GM21529 (cell line): ENCODE data around the gene PRSS57.
"Not testable (repeated sequence)": the region's sequence is repeated elsewhere in the genome, so short reads cannot be mapped to it uniquely, and the experiment has no call there.

Experiments
- ATAC-seq: cut with Tn5 transposase; IDR thresholded peaks from one replicate; pipeline ENCODE4 v1.9.1; 2021; ENCODE audit not compliant: unreplicated experiment

PRSS57 gene

DNA sequence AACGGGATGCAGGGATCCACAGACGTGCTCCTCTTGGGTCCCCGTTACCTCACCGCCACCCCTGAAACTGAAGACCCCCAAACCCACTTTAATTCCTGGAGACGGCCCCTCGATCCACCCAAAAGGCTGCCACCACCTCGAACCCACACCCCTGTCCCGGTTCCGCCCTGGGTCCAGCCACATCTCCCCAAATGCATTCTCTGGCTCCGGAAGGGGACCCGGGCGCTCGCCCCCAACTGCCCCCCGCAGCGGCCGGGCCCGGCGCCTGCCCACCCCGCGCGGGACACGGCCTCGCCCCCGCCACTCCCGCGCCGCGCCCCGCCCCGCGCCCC is 19.3 kb downstream of the PRSS57 start:
- no peak for ATAC-seq

GRCh38 chr19:674282-675151 is 20.7 kb downstream of the PRSS57 start:
- no peak for ATAC-seq

DNA sequence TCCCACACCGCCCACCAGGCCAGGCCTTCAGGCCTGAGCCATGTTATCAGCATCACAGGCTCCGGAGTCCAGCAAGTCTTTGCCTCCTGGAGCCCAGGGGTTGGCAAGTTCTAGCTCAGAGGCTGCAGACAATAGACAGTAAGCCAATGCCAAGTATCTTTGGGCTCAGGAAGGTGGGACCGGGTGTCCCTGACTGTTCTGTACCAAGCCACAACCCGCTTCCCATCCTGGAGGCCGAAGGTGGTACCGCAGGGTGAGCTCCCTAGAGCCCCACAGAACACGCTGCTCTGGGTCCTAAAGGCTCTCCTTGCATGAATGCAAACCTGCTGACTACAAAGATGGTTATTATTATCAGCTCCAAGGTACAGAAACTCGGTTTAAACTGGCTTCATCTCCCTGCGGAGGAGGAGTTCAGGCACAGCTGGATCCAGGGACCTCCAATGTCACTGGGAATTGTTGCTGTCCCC is 24.6 kb downstream of the PRSS57 start:
- no peak for ATAC-seq

DNA sequence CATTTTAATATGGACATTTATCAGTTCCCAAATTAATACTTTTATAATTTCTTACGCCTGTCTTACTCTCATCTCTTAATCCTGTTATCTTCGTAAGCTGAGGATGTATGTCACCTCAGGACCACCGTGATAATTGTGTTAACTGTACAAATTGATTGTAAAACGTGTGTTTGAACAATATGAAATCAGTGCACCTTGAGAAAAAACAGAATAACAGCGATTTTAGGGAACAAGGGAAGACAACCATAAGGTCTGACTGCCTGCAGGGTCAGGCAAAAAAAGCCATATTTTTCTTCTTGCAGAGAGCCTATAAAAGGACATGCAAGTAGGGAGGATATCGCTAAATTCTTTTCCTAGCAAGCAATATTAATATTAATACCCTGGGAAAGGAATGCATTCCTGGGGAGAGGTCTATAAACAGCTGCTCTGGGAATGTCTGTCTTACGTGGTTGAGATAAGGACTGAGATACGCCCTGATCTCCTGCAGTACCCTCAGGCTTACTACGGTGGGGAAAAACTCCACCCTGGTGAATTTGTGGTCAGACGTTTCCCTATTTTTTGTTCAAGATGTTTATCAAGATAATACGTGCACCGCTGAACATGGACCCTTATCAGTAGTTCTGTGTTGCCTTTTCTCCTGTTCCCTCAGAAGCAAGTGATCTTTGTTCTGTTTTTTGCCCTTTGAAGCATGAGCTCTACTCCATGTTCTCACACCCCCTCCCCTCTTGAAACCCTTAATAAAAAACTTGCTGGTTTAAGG is 26.4 kb downstream of the PRSS57 start:
- not testable (repeated sequence) for ATAC-seq

DNA sequence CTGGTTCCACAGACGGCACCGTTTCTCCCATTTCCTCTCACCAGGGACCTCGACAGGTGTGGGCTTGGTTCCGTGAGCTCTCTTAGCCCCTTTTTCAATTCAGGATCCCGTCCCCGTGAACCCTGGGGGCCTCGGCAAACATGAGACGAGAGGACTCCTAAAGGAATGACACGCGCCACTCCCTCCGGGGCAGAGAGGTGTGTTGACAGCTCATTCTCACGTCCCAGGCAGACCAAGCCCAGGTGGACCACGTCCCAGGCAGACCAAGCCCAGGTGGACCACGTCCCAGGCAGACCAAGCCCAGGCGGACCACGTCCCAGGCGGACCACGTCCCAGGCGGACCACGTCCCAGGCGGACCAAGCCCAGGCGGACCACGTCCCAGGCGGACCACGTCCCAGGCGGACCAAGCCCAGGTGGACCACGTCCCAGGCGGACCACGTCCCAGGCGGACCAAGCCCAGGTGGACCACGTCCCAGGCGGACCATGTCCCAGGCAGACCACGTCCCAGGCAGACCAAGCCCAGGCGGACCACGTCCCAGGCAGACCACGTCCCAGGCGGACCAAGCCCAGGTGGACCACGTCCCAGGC is 28.2 kb downstream of the PRSS57 start:
- ATAC-seq: not testable (repeated sequence)

- no peak for ATAC-seq
Measured at GRCh38 chr19:664913-665443, 30.3 kb downstream of the PRSS57 start.

DNA sequence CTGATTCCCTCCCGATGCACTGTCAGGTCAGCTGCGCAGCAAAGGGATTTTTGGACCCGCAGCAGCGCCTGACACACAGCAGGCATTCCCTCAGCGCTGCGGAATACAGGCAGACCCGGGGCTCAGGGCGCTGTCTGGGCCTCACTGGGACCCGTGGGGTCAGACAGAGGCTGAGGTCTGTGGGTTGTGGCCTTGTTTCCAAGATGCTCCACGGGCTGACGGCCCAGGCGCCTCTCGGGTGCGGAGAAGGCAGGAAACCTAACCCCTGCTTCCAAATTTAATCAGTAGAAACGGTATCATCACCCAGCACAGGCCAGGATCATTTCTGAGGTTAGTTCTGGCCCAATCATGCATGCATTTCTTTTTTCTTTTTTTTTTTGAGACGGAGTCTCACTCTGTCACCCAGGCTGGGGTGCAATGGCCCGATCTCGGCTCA is 31.6 kb downstream of the PRSS57 start:
- no peak for ATAC-seq

- peak; percentile 54 for ATAC-seq
Measured at GRCh38 chr19:662962-663681, 32.1 kb downstream of the PRSS57 start, which contains the start of gene RNF126. TSS of gene RNF126 (minus strand) at chr19:663214. CDS start at chr19:663121, 93 bp downstream.

DNA sequence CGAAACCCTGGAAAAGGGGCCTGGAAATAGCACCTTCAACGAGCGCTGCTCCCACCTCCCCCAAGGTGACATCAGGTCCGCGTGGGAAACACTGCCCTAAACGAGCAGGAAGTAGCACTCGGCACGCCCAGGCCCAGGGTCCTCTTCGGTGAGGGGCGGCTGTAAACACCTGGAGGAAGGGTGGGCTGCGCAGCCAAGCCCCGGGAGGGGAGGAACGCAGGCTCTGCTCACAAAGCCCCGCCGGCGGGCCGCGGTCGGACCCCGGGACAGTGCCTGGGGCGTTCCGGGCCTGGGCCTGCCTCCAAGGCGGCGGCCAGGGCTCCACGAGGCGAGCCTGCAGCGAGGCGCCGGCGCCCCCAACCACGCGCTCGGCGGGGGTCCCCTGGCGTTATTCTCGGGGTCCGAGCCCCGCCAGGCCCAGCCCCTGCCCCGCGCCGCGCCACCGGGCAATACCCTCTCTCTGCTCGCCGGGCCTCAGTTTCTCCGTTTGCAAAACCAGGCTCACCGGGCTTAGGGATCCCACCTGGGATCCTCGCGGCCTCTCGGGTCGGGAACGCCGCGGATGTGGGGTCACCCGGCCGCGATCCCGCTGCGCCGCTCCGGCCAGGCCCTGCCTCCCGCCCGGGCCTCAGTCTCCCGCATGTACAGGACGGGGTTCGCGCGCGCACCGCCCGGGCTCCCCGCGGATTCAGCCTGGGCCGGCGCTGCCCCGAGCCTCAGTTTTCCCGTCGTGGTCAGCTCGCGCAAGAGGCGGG is 32.9 kb downstream of the PRSS57 start:
- peak; percentile 6 for ATAC-seq

DNA sequence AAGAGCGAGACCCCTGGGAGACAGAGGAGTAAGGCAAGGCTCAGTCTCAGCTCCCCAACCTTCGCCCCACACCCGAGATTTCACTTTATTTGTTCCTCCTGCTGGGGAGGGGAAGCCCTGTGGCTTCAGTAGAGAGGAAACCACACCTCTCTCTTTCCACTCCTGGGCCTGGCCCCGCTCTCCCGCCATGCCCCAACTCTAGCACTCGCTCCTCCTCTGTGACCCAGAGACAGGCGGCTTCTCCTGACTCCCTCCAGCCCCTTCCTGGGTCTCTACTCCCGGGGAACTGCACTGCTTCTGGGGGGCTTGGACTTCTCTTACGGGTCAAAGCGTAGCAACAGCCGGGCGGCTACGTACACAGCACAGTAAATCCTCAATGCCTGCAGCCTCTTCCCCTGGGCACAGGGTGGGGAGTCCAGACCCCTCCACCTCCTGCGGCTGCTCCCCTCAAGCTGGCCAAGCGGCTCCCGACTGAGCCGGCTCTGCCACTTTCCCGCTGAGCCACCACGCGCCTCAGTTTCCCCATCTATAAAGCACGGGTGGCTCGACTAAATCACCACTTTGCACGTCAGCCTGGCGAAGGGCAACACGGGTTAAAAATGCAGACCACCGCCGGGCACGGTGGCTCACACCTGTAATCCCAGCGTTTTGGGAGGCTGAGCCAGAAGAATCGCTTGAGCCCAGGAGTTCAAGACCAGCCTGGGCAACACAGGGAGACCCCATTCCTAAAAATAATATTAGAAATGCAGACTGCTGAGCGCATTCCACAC is 33.6 kb downstream of the PRSS57 start:
- no peak for ATAC-seq

DNA sequence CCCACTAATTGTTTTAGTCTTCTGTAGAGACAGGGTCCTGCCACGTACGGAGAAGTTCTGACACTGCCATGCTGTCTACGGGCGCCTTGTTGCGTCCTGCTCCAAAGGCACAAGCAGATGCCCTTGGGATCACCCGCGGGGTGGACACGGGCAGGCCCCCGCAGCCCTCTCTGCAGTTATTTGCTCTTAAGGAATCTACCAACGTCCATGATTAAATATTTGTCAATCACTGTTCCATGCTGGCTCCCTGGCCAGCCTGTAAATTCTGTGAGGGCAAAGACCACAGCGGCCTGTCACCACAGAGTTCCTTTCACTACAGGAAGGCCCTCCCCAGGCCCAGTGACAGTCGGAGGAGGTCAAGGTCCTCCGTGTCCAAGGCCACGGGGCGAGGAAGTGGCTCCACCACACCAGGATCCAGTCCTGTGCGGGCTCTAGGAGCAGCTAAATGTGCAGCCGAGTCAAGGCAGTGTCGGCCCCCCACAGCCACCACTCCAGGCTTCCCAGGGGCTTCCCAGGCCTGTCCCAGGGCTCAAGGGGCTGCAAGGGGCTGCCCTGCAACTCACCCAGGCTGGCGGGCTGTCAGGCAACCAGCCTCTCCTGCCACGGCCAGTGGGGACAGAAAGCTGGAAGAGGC is 34.3 kb downstream of the PRSS57 start:
- no peak for ATAC-seq

GRCh38 chr19:658916-659839 is 36.1 kb downstream of the PRSS57 start:
- no peak for ATAC-seq

DNA sequence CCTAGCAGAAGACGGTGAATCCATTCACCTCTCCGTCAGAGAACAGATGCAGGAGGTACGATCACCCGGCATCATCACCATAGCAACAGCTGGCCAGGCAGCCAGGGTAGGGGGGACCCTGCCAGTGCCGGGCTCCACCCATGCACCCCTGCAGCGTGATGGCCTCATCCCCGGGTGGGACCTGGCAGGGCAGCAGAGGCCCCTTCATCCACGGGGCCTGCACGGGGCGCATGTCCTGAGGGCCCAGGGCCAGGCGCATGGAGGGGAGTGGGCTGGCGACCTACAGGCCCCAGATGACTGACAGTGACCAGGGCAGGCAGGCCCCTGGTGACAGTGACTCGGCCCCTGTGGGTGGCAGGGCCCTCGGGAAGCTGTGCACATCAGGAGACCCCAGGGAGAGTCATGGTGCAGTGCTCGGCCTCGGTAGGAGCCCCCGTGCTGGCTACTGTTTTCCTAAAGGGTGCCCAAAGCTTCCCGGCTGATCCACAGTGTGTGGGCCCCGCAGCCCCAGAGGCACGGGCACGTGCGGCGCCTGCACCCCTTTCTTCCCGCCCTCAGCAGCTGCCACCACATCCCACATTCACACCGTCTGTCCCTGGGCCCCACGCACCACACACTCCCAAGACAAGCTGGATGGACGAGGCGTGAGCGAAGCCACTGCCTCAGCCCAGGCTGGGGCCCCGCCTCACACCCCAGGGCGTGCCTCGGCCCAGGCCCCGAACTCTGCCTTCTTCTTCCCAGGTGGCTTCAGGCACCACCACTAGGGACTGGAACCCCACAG is 37.0 kb downstream of the PRSS57 start:
- no peak for ATAC-seq

DNA sequence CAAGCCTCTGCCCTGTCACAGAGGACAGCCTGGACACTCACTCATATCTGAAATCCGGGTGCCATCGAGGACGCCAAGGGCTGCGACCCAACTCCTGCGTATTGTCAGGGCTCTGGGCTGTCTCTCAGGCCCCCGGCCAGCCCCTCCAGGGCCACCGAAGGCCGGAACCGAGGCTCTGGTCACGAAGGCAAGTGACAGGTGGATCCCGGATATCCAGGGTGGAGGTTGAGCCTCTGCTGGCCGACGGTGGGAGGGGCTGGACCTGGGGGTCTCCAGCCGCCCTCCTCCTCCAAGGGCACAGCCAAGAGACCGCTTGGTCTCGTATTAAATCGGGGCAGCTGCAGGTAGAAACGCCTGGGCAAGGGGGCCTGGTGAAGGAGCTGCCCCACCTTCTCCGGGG is 37.6 kb downstream of the PRSS57 start:
- ATAC-seq: no peak

- no peak for ATAC-seq
Measured at GRCh38 chr19:656751-657559, 38.3 kb downstream of the PRSS57 start.

- no peak for ATAC-seq
Measured at GRCh38 chr19:655691-656090, 39.6 kb downstream of the PRSS57 start.
